HepG2 (cell line): Measurements from ENCODE around the gene NIPSNAP3A.

Experiments
- POLR2A ChIP-seq, 2 experiments: IDR thresholded peaks; 2 replicates each; pipeline ENCODE4 v1.6.1; 2011; ENCODE audit warnings: low read depth in 2 of 2, low read length in 2 of 2, mild to moderate bottlenecking in 1 of 2, moderate library complexity in 1 of 2; ENCODE audit not compliant: insufficient read depth in 1 of 2
- ZNF75D ChIP-seq: sonication (generic); formaldehyde crosslinking; IDR thresholded peaks from 2 replicates; pipeline ENCODE4 v1.8.1; 2023; ENCODE audit warnings: missing genetic modification reagents, mild to moderate bottlenecking, borderline replicate concordance
- TF ChIP-seq, protein P1 (sequence below): IDR thresholded peaks from 2 replicates; pipeline ENCODE4 v1.6.1; 2016; ENCODE audit warnings: low read depth, missing genetic modification reagents, missing compliant biosample characterization

DNA sequence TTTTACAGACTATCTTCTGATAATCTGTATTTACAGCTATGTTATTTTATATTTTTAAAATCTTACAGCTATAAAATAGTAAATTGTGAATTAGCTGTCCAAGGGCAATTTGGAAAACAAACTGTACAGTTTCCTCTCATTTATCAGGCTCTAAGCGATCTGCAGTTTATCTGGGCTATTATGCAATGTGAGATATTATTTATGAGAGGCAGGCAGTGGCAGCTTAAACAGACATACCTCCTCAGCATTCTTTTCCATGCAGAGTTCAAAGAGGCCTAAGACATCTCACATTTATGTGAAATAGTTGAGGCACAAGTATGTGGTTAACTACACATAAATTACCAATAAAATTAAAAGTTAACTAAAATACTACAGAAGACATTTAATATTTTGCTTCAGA lies 26.6 kb downstream of the NIPSNAP3A start:
- TF ChIP-seq, protein P1, sequence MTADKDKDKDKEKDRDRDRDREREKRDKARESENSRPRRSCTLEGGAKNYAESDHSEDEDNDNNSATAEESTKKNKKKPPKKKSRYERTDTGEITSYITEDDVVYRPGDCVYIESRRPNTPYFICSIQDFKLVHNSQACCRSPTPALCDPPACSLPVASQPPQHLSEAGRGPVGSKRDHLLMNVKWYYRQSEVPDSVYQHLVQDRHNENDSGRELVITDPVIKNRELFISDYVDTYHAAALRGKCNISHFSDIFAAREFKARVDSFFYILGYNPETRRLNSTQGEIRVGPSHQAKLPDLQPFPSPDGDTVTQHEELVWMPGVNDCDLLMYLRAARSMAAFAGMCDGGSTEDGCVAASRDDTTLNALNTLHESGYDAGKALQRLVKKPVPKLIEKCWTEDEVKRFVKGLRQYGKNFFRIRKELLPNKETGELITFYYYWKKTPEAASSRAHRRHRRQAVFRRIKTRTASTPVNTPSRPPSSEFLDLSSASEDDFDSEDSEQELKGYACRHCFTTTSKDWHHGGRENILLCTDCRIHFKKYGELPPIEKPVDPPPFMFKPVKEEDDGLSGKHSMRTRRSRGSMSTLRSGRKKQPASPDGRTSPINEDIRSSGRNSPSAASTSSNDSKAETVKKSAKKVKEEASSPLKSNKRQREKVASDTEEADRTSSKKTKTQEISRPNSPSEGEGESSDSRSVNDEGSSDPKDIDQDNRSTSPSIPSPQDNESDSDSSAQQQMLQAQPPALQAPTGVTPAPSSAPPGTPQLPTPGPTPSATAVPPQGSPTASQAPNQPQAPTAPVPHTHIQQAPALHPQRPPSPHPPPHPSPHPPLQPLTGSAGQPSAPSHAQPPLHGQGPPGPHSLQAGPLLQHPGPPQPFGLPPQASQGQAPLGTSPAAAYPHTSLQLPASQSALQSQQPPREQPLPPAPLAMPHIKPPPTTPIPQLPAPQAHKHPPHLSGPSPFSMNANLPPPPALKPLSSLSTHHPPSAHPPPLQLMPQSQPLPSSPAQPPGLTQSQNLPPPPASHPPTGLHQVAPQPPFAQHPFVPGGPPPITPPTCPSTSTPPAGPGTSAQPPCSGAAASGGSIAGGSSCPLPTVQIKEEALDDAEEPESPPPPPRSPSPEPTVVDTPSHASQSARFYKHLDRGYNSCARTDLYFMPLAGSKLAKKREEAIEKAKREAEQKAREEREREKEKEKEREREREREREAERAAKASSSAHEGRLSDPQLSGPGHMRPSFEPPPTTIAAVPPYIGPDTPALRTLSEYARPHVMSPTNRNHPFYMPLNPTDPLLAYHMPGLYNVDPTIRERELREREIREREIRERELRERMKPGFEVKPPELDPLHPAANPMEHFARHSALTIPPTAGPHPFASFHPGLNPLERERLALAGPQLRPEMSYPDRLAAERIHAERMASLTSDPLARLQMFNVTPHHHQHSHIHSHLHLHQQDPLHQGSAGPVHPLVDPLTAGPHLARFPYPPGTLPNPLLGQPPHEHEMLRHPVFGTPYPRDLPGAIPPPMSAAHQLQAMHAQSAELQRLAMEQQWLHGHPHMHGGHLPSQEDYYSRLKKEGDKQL (CRISPR knock-in tag), result no peak
- TF ChIP-seq POLR2A (IDR thresholded peaks at IDR 0.05; ENCODE audit: insufficient read depth in 1 of 2, low read depth in 2 of 2, low read length in 2 of 2) (no peak), ZNF75D (no peak)
